Trophoblast cell (in vitro differentiated cells and primary cell): ENCODE results near the gene ACTR1B.
A peak's percentile ranks its signal among the peaks of the same experiment; 100 is the strongest.

Experiments used
- DNase-seq, 2 donors: peaks; one replicate each; pipeline ENCODE4 v3.0.0-alpha.2; 2016
- H2AFZ ChIP-seq: 2 replicates; pipeline ENCODE4 v1.6.1; 2013; ENCODE audit warnings: low read length, moderate library complexity, mild to moderate bottlenecking; ENCODE audit not compliant: insufficient read depth, poor library complexity
- H2AK5ac ChIP-seq: 2 replicates; pipeline ENCODE4 v1.6.1; 2013; ENCODE audit warnings: mild to moderate bottlenecking, low read length
- H2BK120ac ChIP-seq: 2 replicates; pipeline ENCODE4 v1.6.1; 2013; ENCODE audit warnings: low read length, mild to moderate bottlenecking, moderate library complexity; ENCODE audit not compliant: insufficient read depth, poor library complexity
- H2BK12ac ChIP-seq: 2 replicates; pipeline ENCODE4 v1.6.1; 2013; ENCODE audit warnings: mild to moderate bottlenecking, low read length, moderate library complexity
- H2BK5ac ChIP-seq: 2 replicates; pipeline ENCODE4 v1.6.1; 2013; ENCODE audit warnings: low read length, low read depth, moderate library complexity, mild to moderate bottlenecking; ENCODE audit not compliant: poor library complexity
- H3K14ac ChIP-seq: 2 replicates; pipeline ENCODE4 v1.6.1; 2013; ENCODE audit warnings: mild to moderate bottlenecking, low read length
- H3K18ac ChIP-seq: 2 replicates; pipeline ENCODE4 v1.6.1; 2013; ENCODE audit warnings: mild to moderate bottlenecking, low read length
- H3K23ac ChIP-seq: 2 replicates; pipeline ENCODE4 v1.6.1; 2013; ENCODE audit warnings: low read length
- H3K27ac ChIP-seq: 2 replicates; pipeline ENCODE4 v1.5.1; 2013; ENCODE audit warnings: low read depth, mild to moderate bottlenecking, inconsistent platforms, low read length, moderate library complexity
- H3K27me3 ChIP-seq: 2 replicates; pipeline ENCODE4 v1.6.1; 2013; ENCODE audit warnings: inconsistent platforms, mild to moderate bottlenecking, low read length, moderate library complexity; ENCODE audit not compliant: insufficient read depth
- H3K36me3 ChIP-seq, 2 experiments: 1 replicate in 1 of 2; 2 replicates in 1 of 2; pipeline ENCODE4 v1.6.1; 2013; ENCODE audit warnings: low read length in 2 of 2, mild to moderate bottlenecking in 2 of 2, moderate library complexity in 1 of 2; ENCODE audit not compliant: insufficient read depth in 2 of 2, control insufficient read depth in 1 of 2
- H3K4ac ChIP-seq: 2 replicates; pipeline ENCODE4 v1.6.1; 2013; ENCODE audit warnings: low read depth, mild to moderate bottlenecking, low read length, moderate library complexity
- H3K4me1 ChIP-seq, 2 experiments: 1 replicate in 1 of 2; 2 replicates in 1 of 2; pipeline ENCODE4 v1.6.1; 2013; ENCODE audit warnings: low read length in 2 of 2, mild to moderate bottlenecking in 2 of 2, moderate library complexity in 1 of 2; ENCODE audit not compliant: insufficient read depth in 2 of 2, control insufficient read depth in 1 of 2
- H3K4me2 ChIP-seq: 2 replicates; pipeline ENCODE4 v1.6.1; 2013; ENCODE audit warnings: inconsistent platforms, mild to moderate bottlenecking, low read length, moderate library complexity
- H3K4me3 ChIP-seq: 2 replicates; pipeline ENCODE4 v1.5.1; 2013; ENCODE audit warnings: mild to moderate bottlenecking, low read depth, low read length, inconsistent platforms
- H3K79me1 ChIP-seq: one replicate; pipeline ENCODE4 v1.6.1; 2013; ENCODE audit warnings: low read length
- H3K79me2 ChIP-seq: 2 replicates; pipeline ENCODE4 v1.6.1; 2013; ENCODE audit warnings: low read length, mild to moderate bottlenecking; ENCODE audit not compliant: control insufficient read depth, insufficient read depth, poor library complexity
- H3K9ac ChIP-seq: 2 replicates; pipeline ENCODE4 v1.6.1; 2013; ENCODE audit warnings: mild to moderate bottlenecking, low read length
- H3K9me3 ChIP-seq: 2 replicates; pipeline ENCODE4 v1.6.1; 2013; ENCODE audit warnings: low read depth, mild to moderate bottlenecking, control low read depth, inconsistent platforms, low read length; ENCODE audit not compliant: insufficient read depth
- H4K12ac ChIP-seq: 2 replicates; pipeline ENCODE4 v1.6.1; 2013; ENCODE audit warnings: low read depth, mild to moderate bottlenecking, low read length, moderate library complexity
- H4K8ac ChIP-seq: 2 replicates; pipeline ENCODE4 v1.6.1; 2013; ENCODE audit warnings: low read depth, mild to moderate bottlenecking, low read length, moderate library complexity
- H4K91ac ChIP-seq: one replicate; pipeline ENCODE4 v1.6.1; 2013; ENCODE audit warnings: low read depth, mild to moderate bottlenecking, low read length, moderate library complexity
- WGBS: extraction: QIAGEN DNeasy Blood & Tissue Kit; methylation state at CpG from one replicate; pipeline ENCODE4 v1.1.7; 2013; ENCODE audit warnings: missing lambda C conversion rate; ENCODE audit not compliant: insufficient read length, insufficient coverage; ENCODE audit errors: extremely low coverage; 5-methylcytosine and 5-hydroxymethylcytosine counted together

The ACTR1B gene

GRCh38 chr2:97661927-97662326 is 1.9 kb downstream of the ACTR1B start:
- Histone ChIP-seq H2AK5ac (no peak overlapping the region), H4K91ac (no peak overlapping the region), H2BK12ac (no peak overlapping the region), H3K9ac (no peak overlapping the region), H2BK120ac (no peak overlapping the region), H3K4me1 (peaks cover 18 to 22% of the 10 kb centered on the region in 2 experiments), H3K79me2 (peaks cover 10% of the 10 kb centered on the region), H3K18ac (no peak overlapping the region), H3K4me3 (no peak overlapping the region), H2BK5ac (no peak overlapping the region), H3K4ac (peak overlapping the region; percentile 41), H3K27me3 (no peaks in the 10 kb centered on the region), H4K12ac (no peak overlapping the region), H3K23ac (no peak overlapping the region), H3K9me3 (no peaks in the 10 kb centered on the region), H3K27ac (no peak overlapping the region), H3K4me2 (peak overlapping the region; percentile 93), H3K14ac (no peak overlapping the region), H3K36me3 (peaks cover 32 to 36% of the 10 kb centered on the region in 2 experiments), H2AFZ (no peak overlapping the region), H4K8ac (no peak overlapping the region), H3K79me1 (peaks cover 17% of the 10 kb centered on the region)
- DNase-seq: no peak
- no CpG with 5 or more reads among the region's 6 CpGs for WGBS

GRCh38 chr2:97660775-97661389 is 3.0 kb downstream of the ACTR1B start:
- H3K14ac ChIP-seq: no peak overlapping the region
- no peak overlapping the region for H2BK5ac ChIP-seq
- peaks cover 18 to 22% of the 10 kb centered on the region in 2 experiments for H3K4me1 ChIP-seq
- no peak overlapping the region for H2AK5ac ChIP-seq
- no peak overlapping the region for H2BK12ac ChIP-seq
- H3K27me3 ChIP-seq: no peaks in the 10 kb centered on the region
- no peak overlapping the region for H3K4me2 ChIP-seq
- no CpG with 5 or more reads among the region's 18 CpGs for WGBS
- H3K18ac ChIP-seq: peak overlapping the region; percentile 15
- peaks cover 17% of the 10 kb centered on the region for H3K79me1 ChIP-seq
- H4K8ac ChIP-seq: no peak overlapping the region
- H3K4ac ChIP-seq: no peak overlapping the region
- H4K91ac ChIP-seq: peak overlapping the region; percentile 58
- no peak overlapping the region for H3K4me3 ChIP-seq
- H4K12ac ChIP-seq: no peak overlapping the region
- no peak overlapping the region for H3K9ac ChIP-seq
- DNase-seq: no peak
- H2AFZ ChIP-seq: no peak overlapping the region
- peaks cover 2% of the 10 kb centered on the region for H3K9me3 ChIP-seq
- H3K36me3 ChIP-seq: peaks cover 42 to 46% of the 10 kb centered on the region in 2 experiments
- H3K23ac ChIP-seq: no peak overlapping the region
- H3K27ac ChIP-seq: peak overlapping the region; percentile 20
- no peak overlapping the region for H2BK120ac ChIP-seq
- peaks cover 10% of the 10 kb centered on the region for H3K79me2 ChIP-seq

- Histone ChIP-seq H3K79me1 (peaks cover 17% of the 10 kb centered on the region), H3K18ac (peak overlapping the region; percentile 15), H4K8ac (no peak overlapping the region), H2BK12ac (no peak overlapping the region), H3K9ac (no peak overlapping the region), H3K79me2 (peaks cover 10% of the 10 kb centered on the region), H2BK120ac (no peak overlapping the region), H3K4me2 (no peak overlapping the region), H2BK5ac (no peak overlapping the region), H3K27me3 (no peaks in the 10 kb centered on the region), H4K12ac (no peak overlapping the region), H3K36me3 (peaks cover 45 to 50% of the 10 kb centered on the region in 2 experiments), H3K23ac (no peak overlapping the region), H3K14ac (no peak overlapping the region), H3K4me3 (no peak overlapping the region), H2AFZ (no peak overlapping the region), H2AK5ac (no peak overlapping the region), H3K4ac (no peak overlapping the region), H3K27ac (no peak overlapping the region), H3K9me3 (peaks cover 2% of the 10 kb centered on the region), H4K91ac (peak overlapping the region; percentile 1), H3K4me1 (peaks cover 18 to 22% of the 10 kb centered on the region in 2 experiments)
- WGBS: no CpG with 5 or more reads among the region's 20 CpGs
- DNase-seq: no peak
Observed at GRCh38 chr2:97660044-97660774, 3.6 kb downstream of the ACTR1B start.

- Histone ChIP-seq H3K27ac (no peak overlapping the region), H2AFZ (no peak overlapping the region), H3K14ac (no peak overlapping the region), H4K91ac (no peak overlapping the region), H3K4me1 (peaks cover 18 to 22% of the 10 kb centered on the region in 2 experiments), H3K36me3 (peaks cover 47 to 57% of the 10 kb centered on the region in 2 experiments), H3K4ac (no peak overlapping the region), H2AK5ac (no peak overlapping the region), H3K9me3 (peaks cover 6% of the 10 kb centered on the region), H3K9ac (no peak overlapping the region), H2BK12ac (no peak overlapping the region), H3K4me2 (no peak overlapping the region), H3K79me1 (peaks cover 14% of the 10 kb centered on the region), H3K23ac (no peak overlapping the region), H4K12ac (no peak overlapping the region), H3K79me2 (peaks cover 10% of the 10 kb centered on the region), H2BK5ac (no peak overlapping the region), H2BK120ac (no peak overlapping the region), H4K8ac (no peak overlapping the region), H3K4me3 (peak overlapping the region; percentile 11), H3K27me3 (no peaks in the 10 kb centered on the region), H3K18ac (peak overlapping the region; percentile 6)
- no peak for DNase-seq
- no CpG with 5 or more reads among the region's 29 CpGs for WGBS
Observed at GRCh38 chr2:97659256-97660043, 4.4 kb downstream of the ACTR1B start.
